Nephron (organoid): ENCODE measurements around the gene ZBTB16.

ENCODE experiments used
- H3K27ac Mint-ChIP-seq, 3 experiments: 2 replicates each; pipeline ENCODE4 v1.8.0; 2020; ENCODE audit warnings: mixed read lengths in 3 of 3, mild to moderate bottlenecking in 2 of 3, moderate library complexity in 1 of 3
- H3K27me3 Mint-ChIP-seq: 2 replicates; pipeline ENCODE4 v1.8.0; 2021; ENCODE audit warnings: low read depth, mild to moderate bottlenecking, moderate library complexity, mixed read lengths
- H3K36me3 Mint-ChIP-seq: 2 replicates; pipeline ENCODE4 v1.8.0; 2020; ENCODE audit warnings: low read depth, mixed read lengths
- H3K4me1 Mint-ChIP-seq: 2 replicates; pipeline ENCODE4 v1.8.0; 2020; ENCODE audit warnings: mixed read lengths
- H3K4me3 Mint-ChIP-seq, 3 experiments: 2 replicates each; pipeline ENCODE4 v1.8.0; 2020; ENCODE audit warnings: mild to moderate bottlenecking in 3 of 3, mixed read lengths in 3 of 3, moderate library complexity in 2 of 3
- H3K9me3 Mint-ChIP-seq: 2 replicates; pipeline ENCODE4 v1.8.0; 2020; ENCODE audit warnings: mixed read lengths
- CTCF ChIP-seq, 3 experiments: fragments of 200-600 bp; sonication (generic); IDR thresholded peaks; one replicate each; pipeline ENCODE4 v1.5.0; 2021; ENCODE audit warnings: antibody characterized with exemption in 3 of 3; ENCODE audit not compliant: unreplicated experiment in 3 of 3

ZBTB16 gene

GRCh38 chr11:114074546-114075343 lies 15.2 kb downstream of the ZBTB16 start:
- Mint-ChIP-seq H3K4me1 (peaks cover 31% of the 10 kb centered on the region), H3K27ac (peak overlapping the region in 1 of 3 experiments; percentile 58), H3K9me3 (no peaks in the 10 kb centered on the region), H3K4me3 (peak overlapping the region in 1 of 3 experiments; percentile 28), H3K36me3 (no peaks in the 10 kb centered on the region), H3K27me3 (peaks cover 74% of the 10 kb centered on the region)
- TF ChIP-seq CTCF (IDR thresholded peaks at IDR 0.05; ENCODE audit: unreplicated experiment in 3 of 3) = no peak

- Mint-ChIP-seq H3K27ac (no peak overlapping the region), H3K9me3 (no peaks in the 10 kb centered on the region), H3K27me3 (peaks cover 77% of the 10 kb centered on the region), H3K36me3 (no peaks in the 10 kb centered on the region), H3K4me1 (peaks cover 36% of the 10 kb centered on the region), H3K4me3 (no peak overlapping the region)
- no peak for TF ChIP-seq CTCF (IDR thresholded peaks at IDR 0.05; ENCODE audit: unreplicated experiment in 3 of 3)
These were observed 15.8 kb downstream of the ZBTB16 start for GRCh38 chr11:114075344-114075610.

- Mint-ChIP-seq H3K36me3 (no peaks in the 10 kb centered on the region), H3K27ac (peak overlapping the region in 1 of 3 experiments; percentile 10), H3K4me1 (peaks cover 42% of the 10 kb centered on the region), H3K27me3 (peaks cover 82% of the 10 kb centered on the region), H3K4me3 (peak overlapping the region in 2 of 3 experiments; percentile 8 to 51), H3K9me3 (no peaks in the 10 kb centered on the region)
- peak; percentile 75 to 82 (median 76) for TF ChIP-seq CTCF (IDR thresholded peaks at IDR 0.05; ENCODE audit: unreplicated experiment in 3 of 3)
These were observed 16.5 kb downstream of the ZBTB16 start for GRCh38 chr11:114075891-114076441.

- peak overlapping the region in 1 of 3 experiments; percentile 3 for H3K27ac Mint-ChIP-seq
These were observed 17.4 kb downstream of the ZBTB16 start for GRCh38 chr11:114076921-114077331.

GRCh38 chr11:114077482-114078305 lies 18.2 kb downstream of the ZBTB16 start:
- no peak for TF ChIP-seq CTCF (IDR thresholded peaks at IDR 0.05; ENCODE audit: unreplicated experiment in 3 of 3)
- H3K4me1 Mint-ChIP-seq = peaks cover 54% of the 10 kb centered on the region
- H3K27ac Mint-ChIP-seq = peak overlapping the region in 1 of 3 experiments; percentile 3
- H3K9me3 Mint-ChIP-seq = no peaks in the 10 kb centered on the region
- peaks cover 76% of the 10 kb centered on the region for H3K27me3 Mint-ChIP-seq
- no peak overlapping the region for H3K4me3 Mint-ChIP-seq
- H3K36me3 Mint-ChIP-seq = no peaks in the 10 kb centered on the region

More at GRCh38 chr11:114076921-114077331, 17.4 kb downstream of the ZBTB16 start:
- peak overlapping the region in 2 of 3 experiments; percentile 9 to 37 for H3K4me3 Mint-ChIP-seq
- no peaks in the 10 kb centered on the region for H3K9me3 Mint-ChIP-seq
- no peak for TF ChIP-seq CTCF (IDR thresholded peaks at IDR 0.05; ENCODE audit: unreplicated experiment in 3 of 3)
- peaks cover 81% of the 10 kb centered on the region for H3K27me3 Mint-ChIP-seq
- no peaks in the 10 kb centered on the region for H3K36me3 Mint-ChIP-seq
- H3K4me1 Mint-ChIP-seq = peaks cover 49% of the 10 kb centered on the region
